Measurements from ENCODE around the gene UBN2.
"Not testable (repeated sequence)": the region's sequence is repeated elsewhere in the genome, so short reads cannot be mapped to it uniquely, and the experiment has no call there.

UBN2 gene

DNA sequence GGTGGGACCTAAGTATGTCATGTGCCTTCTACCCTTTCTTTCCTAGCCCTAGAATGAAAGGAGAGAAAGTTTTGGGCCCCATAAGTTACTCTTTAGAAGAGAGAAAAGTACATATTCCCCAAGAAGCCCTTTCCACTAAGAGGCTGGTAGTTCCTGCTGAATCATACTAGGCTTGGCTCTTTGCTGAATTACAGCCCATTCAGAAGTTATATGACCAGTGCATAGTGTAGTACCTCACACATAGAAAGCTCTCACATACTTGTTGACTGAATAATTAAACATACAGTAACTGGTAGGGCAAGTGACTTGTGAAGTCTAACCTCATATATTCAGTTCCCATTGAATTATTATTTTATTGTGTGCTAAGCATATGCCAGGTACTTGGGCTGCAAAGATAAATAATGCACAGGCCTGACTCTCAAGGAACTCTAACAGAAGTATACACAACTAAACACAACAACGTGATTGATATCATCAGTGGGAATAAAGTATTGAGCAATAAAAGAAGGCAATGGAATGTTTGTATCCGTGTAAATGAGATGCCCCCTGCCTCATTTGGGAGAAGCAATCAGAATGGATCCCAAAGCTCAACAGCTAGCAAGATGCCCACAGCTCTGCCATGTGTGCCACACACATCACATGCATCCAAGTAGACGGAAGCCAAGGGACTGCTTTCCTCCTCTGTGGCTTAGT, 38.9 kb upstream of the UBN2 start:
- no peak overlapping the region for H3K4me3 ChIP-seq (ENCODE audit: low read depth, low read length)
- TF ChIP-seq, protein P1, sequence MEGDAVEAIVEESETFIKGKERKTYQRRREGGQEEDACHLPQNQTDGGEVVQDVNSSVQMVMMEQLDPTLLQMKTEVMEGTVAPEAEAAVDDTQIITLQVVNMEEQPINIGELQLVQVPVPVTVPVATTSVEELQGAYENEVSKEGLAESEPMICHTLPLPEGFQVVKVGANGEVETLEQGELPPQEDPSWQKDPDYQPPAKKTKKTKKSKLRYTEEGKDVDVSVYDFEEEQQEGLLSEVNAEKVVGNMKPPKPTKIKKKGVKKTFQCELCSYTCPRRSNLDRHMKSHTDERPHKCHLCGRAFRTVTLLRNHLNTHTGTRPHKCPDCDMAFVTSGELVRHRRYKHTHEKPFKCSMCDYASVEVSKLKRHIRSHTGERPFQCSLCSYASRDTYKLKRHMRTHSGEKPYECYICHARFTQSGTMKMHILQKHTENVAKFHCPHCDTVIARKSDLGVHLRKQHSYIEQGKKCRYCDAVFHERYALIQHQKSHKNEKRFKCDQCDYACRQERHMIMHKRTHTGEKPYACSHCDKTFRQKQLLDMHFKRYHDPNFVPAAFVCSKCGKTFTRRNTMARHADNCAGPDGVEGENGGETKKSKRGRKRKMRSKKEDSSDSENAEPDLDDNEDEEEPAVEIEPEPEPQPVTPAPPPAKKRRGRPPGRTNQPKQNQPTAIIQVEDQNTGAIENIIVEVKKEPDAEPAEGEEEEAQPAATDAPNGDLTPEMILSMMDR (IDR thresholded peaks at IDR 0.05; ENCODE audit: low read depth, low read length, missing control alignments) = no peak

DNA sequence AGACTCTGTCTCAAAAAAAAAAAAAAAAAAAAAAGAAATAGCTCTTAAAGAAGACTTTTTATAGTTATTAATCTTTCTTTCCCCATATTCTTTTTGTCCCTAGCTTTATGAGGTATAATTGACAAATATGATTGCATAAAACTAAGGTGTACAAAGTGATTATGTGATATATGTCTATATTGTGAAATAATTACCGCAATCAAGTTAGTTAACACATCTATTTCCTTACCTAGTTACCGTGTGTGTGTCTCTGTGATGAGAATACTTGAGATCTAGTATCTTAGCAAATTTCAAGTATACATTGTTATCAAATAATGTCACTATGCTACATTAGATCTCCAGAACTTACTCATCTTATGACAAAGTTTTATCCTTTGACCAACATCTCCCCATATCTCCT, 30.7 kb upstream of the UBN2 start:
- TF ChIP-seq, protein P1 (IDR thresholded peaks at IDR 0.05; ENCODE audit: low read depth, low read length, missing control alignments) = no peak
- no peak for DNase-seq (ENCODE audit: low read depth)

More for the DNA sequence above, 38.9 kb upstream of the UBN2 start:
- DNase-seq (ENCODE audit: low read depth) = no peak

DNA sequence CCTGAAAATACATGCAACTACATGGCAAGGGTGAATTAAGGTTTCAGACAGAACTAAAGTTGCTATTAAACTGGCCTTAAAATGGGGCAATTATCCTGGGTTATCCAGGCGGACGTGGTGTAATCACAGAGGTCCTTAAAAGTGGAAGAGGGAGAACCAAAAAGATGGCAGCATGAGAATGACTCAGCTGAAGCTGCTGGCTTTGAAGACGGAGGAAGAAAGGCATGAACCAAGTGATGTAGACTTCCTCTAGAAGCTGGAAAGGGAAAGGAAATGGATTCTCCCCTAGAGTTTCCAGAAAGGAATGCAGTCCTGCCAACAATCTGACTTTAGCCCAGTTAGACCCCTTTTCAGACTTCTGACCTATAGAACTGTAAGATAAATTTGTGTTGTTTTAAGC, 27.0 kb upstream of the UBN2 start:
- H3K4me3 ChIP-seq (ENCODE audit: low read depth, low read length) = no peak overlapping the region
- TF ChIP-seq, protein P1 (IDR thresholded peaks at IDR 0.05; ENCODE audit: low read depth, low read length, missing control alignments) = no peak
- DNase-seq (ENCODE audit: low read depth) = no peak

More for the DNA sequence above, 30.7 kb upstream of the UBN2 start:
- no peak overlapping the region for H3K4me3 ChIP-seq (ENCODE audit: low read depth, low read length)

DNA sequence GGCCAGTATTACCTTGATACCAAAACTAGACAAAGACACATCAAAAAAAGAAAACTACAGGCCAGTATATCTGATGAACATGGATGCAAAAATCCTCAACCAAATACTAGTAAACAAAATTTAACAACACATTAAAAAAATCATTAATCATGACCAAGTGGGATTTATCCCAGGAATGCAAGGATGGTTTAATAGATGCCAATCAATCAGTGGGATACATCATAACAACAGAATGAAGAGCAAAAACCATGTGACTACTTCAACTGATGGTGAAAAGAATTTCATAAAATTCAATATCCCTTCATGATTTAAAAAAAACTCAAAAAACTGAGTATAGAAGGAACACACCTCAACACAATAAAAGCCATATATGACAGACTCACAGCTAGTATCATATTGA, 25.2 kb upstream of the UBN2 start:
- no peak for DNase-seq (ENCODE audit: low read depth)
- no peak overlapping the region for H3K4me3 ChIP-seq (ENCODE audit: low read depth, low read length)
- TF ChIP-seq, protein P1 (IDR thresholded peaks at IDR 0.05; ENCODE audit: low read depth, low read length, missing control alignments) = no peak

DNA sequence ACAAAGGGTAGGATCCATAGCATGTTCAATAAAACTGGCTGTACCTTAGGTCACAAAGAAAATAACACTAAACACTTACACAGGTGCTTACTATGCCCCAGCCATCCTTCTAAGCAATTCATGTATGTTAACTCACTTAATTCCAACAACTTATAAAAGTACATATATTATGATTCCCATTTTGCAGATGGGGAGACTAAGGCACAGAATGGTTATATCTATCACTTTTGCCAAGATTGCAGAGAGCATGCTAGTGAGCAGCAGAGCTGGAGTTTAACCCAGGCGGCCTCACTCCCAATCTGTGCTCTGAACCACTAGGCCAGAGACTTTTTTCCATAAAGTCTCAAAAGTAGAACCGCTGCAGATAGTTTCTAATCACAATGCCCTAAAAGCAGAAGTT, 18.9 kb upstream of the UBN2 start:
- TF ChIP-seq, protein P1 (IDR thresholded peaks at IDR 0.05; ENCODE audit: low read depth, low read length, missing control alignments) = no peak
- H3K4me3 ChIP-seq (ENCODE audit: low read depth, low read length) = no peak overlapping the region
- DNase-seq (ENCODE audit: low read depth) = no peak

DNA sequence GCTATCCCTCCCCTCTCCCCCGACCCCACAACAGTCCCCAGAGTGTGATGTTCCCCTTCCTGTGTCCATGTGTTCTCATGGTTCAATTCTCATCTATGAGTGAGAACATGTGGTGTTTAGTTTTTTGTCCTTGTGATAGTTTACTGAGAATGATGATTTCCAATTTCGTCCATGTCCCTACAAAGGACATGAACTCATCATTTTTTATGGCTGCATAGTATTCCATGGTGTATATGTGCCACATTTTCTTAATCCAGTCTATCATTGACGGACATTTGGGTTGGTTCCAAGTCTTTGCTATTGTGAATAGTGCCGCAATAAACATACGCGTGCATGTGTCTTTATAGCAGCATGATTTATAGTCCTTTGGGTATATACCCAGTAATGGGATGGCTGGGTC, 17.5 kb upstream of the UBN2 start:
- H3K4me3 ChIP-seq (ENCODE audit: low read depth, low read length); DNase-seq (ENCODE audit: low read depth): not testable (repeated sequence)

DNA sequence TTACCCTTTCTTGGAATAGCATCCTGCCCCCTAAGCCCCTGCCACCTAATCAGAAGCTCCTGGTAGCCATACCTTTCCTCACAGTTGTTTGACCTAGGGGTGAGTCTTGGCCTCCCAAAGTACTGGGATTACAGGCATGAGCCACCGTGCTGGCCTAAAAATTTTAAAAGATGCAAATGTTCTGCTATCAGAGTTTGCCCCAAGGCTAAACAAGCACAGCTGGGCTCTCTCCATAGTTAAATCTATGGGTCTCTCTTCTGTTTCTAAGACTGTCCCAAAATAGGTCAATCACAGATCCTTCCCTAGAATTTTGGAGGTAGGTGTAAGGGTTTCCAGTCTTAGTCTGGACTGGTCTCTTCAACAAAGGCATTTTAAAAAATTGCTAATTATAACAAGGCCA, 12.9 kb upstream of the UBN2 start:
- H3K4me3 ChIP-seq (ENCODE audit: low read depth, low read length) = no peak overlapping the region
- DNase-seq (ENCODE audit: low read depth) = no peak
- TF ChIP-seq, protein P1 (IDR thresholded peaks at IDR 0.05; ENCODE audit: low read depth, low read length, missing control alignments) = no peak

All from GM12864 (cell line).